ENCODE data around the gene IFIT3. TPM values are rescaled to one million over a fixed set of nuclear protein-coding genes. Genes with fewer than 3 reads are reported as not detected.

The IFIT3 gene
- total RNA-seq, 1 donor from 2014 or later: not detected

DNA sequence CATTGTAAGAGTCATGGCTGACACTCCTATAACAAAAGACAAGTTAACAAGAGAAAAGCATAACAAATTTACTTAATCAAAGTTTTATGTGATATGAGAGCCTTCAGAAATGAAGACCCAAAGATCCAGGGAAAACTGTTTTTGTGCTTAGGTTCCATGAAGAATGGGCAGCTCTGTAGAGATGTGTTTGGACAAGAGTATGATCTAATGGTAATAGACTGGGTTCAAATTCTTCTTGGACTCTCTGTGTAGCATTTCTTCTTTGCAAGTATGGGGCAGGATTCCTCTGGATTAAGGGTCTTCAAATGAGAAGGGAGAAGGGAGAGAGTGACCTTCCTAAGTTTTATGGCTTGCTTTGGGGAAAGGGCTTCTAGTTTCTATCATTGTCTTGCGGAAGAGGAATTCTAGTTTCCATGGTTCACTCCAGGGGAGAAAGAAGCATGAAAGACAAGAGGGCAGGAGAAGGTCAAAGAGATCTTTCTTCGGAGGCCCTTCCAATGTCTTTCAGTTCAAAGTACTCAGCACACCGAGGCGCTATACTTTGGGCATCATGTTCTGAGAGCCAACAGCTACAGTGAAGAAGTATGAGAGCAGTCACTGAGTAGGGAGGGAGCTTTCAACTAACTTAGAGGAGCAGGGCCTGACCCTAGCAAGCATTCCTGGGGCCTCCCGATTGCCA lies 15.4 kb downstream of the IFIT3 start:
- Mint-ChIP-seq H3K4me1 (peaks cover 38% of the 10 kb centered on the region), H3K36me3 (peaks cover 3% of the 10 kb centered on the region), H3K9me3 (no peaks in the 10 kb centered on the region), H3K27ac (peak overlapping the region; percentile 20), H3K27me3 (ENCODE audit: insufficient read depth, low read depth) (peaks cover 2% of the 10 kb centered on the region), H3K4me3 (no peak overlapping the region)
- Histone ChIP-seq H3K27ac (no peak overlapping the region), H4K20me1 (ENCODE audit: low read depth) (no peaks in the 10 kb centered on the region), H3K4me1 (peaks cover 40% of the 10 kb centered on the region), H3K79me2 (ENCODE audit: low read depth) (no peaks in the 10 kb centered on the region), H2AFZ (replicated peaks) (peak overlapping the region; percentile 14), H3K4me2 (no peak overlapping the region), H3K9ac (no peak overlapping the region), H3K9me3 (ENCODE audit: low read depth) (no peaks in the 10 kb centered on the region), H3K27me3 (no peaks in the 10 kb centered on the region), H3F3A (ENCODE audit: low read depth) (peaks cover 20% of the 10 kb centered on the region), H3K4me3 (no peak overlapping the region), H3K36me3 (no peaks in the 10 kb centered on the region)
- DNase-seq (ENCODE audit: low spot score): no peak
- TF ChIP-seq EZH2phosphoT487 (IDR thresholded peaks at IDR 0.05): no peak
- TF ChIP-seq EZH2 (IDR thresholded peaks at IDR 0.05): no peak
- TF ChIP-seq, protein P1, sequence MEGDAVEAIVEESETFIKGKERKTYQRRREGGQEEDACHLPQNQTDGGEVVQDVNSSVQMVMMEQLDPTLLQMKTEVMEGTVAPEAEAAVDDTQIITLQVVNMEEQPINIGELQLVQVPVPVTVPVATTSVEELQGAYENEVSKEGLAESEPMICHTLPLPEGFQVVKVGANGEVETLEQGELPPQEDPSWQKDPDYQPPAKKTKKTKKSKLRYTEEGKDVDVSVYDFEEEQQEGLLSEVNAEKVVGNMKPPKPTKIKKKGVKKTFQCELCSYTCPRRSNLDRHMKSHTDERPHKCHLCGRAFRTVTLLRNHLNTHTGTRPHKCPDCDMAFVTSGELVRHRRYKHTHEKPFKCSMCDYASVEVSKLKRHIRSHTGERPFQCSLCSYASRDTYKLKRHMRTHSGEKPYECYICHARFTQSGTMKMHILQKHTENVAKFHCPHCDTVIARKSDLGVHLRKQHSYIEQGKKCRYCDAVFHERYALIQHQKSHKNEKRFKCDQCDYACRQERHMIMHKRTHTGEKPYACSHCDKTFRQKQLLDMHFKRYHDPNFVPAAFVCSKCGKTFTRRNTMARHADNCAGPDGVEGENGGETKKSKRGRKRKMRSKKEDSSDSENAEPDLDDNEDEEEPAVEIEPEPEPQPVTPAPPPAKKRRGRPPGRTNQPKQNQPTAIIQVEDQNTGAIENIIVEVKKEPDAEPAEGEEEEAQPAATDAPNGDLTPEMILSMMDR (IDR thresholded peaks at IDR 0.05): no peak

DNA sequence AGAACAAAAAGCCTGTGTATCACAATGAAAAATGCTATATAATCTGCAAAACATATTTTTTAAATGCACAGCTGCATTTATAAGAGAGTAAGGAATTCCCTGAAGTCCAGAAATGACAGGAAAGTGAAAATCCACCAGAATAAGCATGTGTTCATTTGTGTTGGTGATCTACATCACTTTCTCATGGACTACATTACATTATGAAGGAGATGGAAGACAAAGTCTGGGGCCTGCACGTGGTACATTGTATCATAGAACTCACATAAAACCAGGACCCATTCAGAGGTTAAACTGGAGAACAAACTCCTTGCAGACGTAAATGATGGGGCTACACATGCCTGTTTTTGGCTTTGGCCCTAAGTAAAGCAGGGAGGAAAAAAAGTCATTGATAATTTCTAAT lies 16.4 kb downstream of the IFIT3 start:
- H3K4me3 ChIP-seq: no peak overlapping the region
- no peak overlapping the region for H3K27ac Mint-ChIP-seq
- H3K27ac ChIP-seq: no peak overlapping the region
- no peaks in the 10 kb centered on the region for H3K9me3 ChIP-seq (ENCODE audit: low read depth)
- no peaks in the 10 kb centered on the region for H3K27me3 ChIP-seq
- H3K36me3 Mint-ChIP-seq: peaks cover 1% of the 10 kb centered on the region
- TF ChIP-seq EZH2phosphoT487 (IDR thresholded peaks at IDR 0.05) (no peak), EZH2 (IDR thresholded peaks at IDR 0.05) (no peak)
- TF ChIP-seq, protein P1 (IDR thresholded peaks at IDR 0.05): no peak
- no peak for DNase-seq (ENCODE audit: low spot score)
- H3K4me3 Mint-ChIP-seq: no peak overlapping the region
- no peaks in the 10 kb centered on the region for H3K9me3 Mint-ChIP-seq
- H3K4me1 ChIP-seq: peaks cover 49% of the 10 kb centered on the region
- no peak overlapping the region for H2AFZ ChIP-seq (replicated peaks)
- H3K36me3 ChIP-seq: no peaks in the 10 kb centered on the region
- H4K20me1 ChIP-seq (ENCODE audit: low read depth): no peaks in the 10 kb centered on the region
- H3F3A ChIP-seq (ENCODE audit: low read depth): peaks cover 27% of the 10 kb centered on the region
- no peak overlapping the region for H3K4me2 ChIP-seq
- H3K4me1 Mint-ChIP-seq: peaks cover 48% of the 10 kb centered on the region
- H3K79me2 ChIP-seq (ENCODE audit: low read depth): no peaks in the 10 kb centered on the region
- H3K9ac ChIP-seq: no peak overlapping the region
- H3K27me3 Mint-ChIP-seq (ENCODE audit: insufficient read depth, low read depth): peaks cover 2% of the 10 kb centered on the region

DNA sequence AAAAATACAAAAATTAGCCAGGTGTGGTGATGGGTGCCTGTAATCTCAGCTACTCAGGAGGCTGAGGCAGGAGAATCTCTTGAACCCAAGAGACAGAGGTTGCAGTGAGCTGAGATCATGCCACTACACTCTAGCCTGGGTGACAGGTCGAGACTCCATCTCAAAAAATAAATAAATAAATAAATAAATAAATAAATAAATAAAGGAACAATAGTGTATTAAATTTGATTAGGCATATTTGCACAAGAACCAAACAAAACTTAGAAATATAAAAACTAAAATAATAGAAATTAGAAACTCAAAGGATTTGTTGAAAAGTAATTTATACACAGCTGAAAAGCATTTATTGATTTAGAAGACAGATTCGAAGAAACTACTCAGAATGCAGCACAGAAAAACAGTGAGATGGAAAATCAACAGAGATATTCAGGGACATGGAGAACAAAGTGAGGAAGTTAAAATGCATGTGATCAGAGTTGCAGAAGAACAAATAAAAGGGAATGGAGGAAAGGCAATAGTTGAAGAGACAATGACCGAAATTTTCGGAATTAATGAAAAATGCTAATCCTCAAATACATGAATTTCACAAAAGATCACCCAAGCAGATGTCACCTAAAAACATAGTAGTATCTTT lies 17.7 kb downstream of the IFIT3 start:
- H3K4me3 ChIP-seq: no peak overlapping the region
- no peaks in the 10 kb centered on the region for H3K36me3 ChIP-seq
- DNase-seq (ENCODE audit: low spot score): no peak
- no peaks in the 10 kb centered on the region for H3K9me3 ChIP-seq (ENCODE audit: low read depth)
- no peak for TF ChIP-seq EZH2 (IDR thresholded peaks at IDR 0.05)
- TF ChIP-seq, protein P1 (IDR thresholded peaks at IDR 0.05): no peak
- no peak for TF ChIP-seq EZH2phosphoT487 (IDR thresholded peaks at IDR 0.05)
- H3F3A ChIP-seq (ENCODE audit: low read depth): peaks cover 27% of the 10 kb centered on the region
- Mint-ChIP-seq H3K36me3 (peaks cover 1% of the 10 kb centered on the region), H3K27me3 (ENCODE audit: insufficient read depth, low read depth) (no peaks in the 10 kb centered on the region), H3K27ac (no peak overlapping the region), H3K4me1 (peaks cover 54% of the 10 kb centered on the region), H3K9me3 (no peaks in the 10 kb centered on the region), H3K4me3 (no peak overlapping the region)
- H4K20me1 ChIP-seq (ENCODE audit: low read depth): no peaks in the 10 kb centered on the region
- H3K27me3 ChIP-seq: no peaks in the 10 kb centered on the region
- no peak overlapping the region for H3K4me2 ChIP-seq
- no peak overlapping the region for H2AFZ ChIP-seq (replicated peaks)
- peaks cover 52% of the 10 kb centered on the region for H3K4me1 ChIP-seq
- H3K79me2 ChIP-seq (ENCODE audit: low read depth): no peaks in the 10 kb centered on the region
- no peak overlapping the region for H3K27ac ChIP-seq
- no peak overlapping the region for H3K9ac ChIP-seq

Measured in neural progenitor cell (in vitro differentiated cells).